Stimulated activated CD4-positive, alpha-beta T cell treated with anti-CD3 and anti-CD28 coated beads, Interleukin-2, amount 100 ng/mL, for 24 hours (primary cell): ENCODE measurements around the gene ACTN4.
"Not testable (repeated sequence)": the region's sequence is repeated elsewhere in the genome, so short reads cannot be mapped to it uniquely, and the experiment has no call there.

Source experiments
- DNase-seq, 2 donors: peaks; one replicate each; pipeline ENCODE4 v3.0.0-alpha.2; 2020

ACTN4 gene

DNA sequence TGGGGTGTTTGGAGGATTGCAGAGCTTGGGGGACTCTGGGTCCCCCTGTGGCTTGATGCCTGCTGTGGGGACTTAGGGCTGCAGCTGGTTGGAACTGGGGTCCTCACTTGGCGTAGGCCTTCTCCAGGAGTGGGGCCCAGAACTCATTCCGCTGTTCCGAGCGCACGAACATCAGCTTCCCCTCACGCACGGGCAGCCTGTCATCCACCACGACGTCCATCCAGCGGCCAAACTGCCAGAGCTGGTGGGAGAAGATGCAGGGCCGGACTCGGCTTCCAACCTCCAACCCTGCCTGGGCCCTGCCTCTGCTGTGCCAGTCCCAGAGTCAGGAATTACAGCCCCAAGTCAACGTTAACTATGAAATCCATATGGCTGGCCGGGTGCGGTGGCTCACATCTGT is 94.2 kb downstream of the ACTN4 start:
- no peak for DNase-seq

DNA sequence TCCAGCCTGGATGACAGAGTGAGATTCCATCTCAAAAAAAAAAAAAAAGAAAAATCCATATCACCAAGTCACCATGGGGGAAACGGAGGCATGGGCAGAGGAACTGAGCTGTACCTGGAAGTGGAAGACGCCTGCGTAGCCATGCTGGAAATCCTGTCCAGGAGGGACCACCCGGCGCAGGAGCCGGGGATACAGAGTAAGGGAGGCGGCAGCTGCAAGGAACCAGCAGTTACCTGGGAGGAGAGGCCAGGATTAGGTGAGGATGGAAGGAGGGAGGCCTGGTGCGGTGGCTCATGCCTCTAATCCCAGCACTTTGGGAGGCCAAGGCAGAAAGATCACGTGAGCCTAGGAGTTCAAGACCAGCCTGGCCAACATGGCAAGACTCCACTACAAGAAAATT is 94.8 kb downstream of the ACTN4 start:
- DNase-seq: no peak

DNA sequence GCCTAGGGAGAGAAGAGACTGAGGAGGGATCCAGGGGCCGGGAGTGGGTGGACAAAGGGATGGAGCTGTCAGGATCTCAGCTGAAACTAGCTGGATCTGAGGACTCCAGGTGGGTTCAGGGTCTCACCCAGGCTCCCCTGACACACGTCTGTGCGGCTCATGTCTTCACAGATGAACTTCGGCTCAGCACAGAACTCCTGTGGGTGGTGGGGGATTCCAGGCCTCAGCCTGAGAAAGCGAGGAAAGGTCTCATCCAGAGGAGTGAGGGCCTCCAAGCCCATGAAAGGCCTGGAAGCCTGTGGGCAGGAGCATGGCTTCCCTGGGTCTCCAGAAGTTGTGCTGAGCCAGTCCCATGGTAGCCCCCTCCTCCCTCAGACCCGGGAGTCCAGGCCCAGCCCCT is 95.5 kb downstream of the ACTN4 start:
- no peak for DNase-seq

DNA sequence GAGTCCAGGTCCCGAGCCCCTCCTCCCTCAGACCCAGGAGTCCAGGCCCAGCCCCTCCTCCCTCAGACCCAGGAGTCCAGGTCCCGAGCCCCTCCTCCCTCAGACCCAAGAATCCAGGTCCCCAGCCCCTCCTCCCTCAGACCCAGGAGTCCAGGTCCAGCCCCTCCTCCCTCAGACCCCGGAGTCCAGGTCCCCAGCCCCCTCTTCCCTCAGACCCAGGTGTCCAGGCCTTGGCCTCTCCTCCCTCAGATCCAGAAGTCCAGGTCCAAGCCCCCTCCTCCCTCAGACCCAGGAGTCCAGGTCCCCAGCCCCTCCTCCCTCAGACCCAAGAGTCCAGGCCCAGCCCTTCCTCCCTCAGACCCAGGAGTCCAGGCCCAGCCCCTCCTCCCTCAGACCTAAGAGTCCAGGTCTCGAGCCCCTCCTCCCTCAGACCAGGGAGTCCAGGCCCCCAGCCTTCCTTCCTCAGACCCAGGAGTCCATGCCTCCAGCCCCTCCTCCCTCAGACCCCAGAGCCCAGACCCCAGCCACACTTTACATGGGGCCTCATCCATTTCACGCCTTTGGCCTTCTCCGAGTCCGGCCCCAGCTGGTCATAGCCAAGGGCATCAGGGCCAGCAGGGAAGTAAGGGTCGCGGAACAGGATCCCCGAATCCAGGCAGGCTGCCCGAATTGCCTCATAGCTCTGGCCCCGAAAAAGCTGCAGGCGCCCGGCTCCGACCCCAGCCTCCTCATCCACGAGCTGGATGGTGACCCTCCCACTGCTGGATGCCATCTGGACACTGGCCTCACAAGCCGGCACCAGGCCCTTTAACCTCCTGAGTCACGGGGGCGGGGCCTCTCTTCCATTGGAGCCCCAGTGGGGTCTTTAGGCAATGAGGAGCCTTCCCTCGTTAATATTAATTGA is 96.2 kb downstream of the ACTN4 start:
- DNase-seq: no peak

DNA sequence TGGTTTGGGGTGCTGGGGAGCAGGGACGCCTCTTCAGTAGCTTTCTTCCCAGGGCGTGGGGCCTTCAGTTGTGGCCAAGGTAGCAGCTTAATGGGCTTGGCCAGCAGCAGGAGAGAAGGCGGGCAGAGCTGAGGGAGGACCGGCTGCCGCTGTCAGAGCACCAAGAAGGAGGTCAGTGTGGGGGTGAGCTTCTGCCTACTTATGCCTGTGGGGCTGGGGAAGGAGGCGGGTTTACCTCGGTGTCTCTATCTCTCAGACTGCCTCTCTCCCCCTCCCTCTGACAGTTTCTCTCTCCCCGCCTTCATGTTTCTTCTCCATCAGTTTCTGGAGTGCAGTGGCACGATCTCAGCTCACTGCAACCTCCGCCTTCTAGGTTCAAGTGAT is 96.8 kb downstream of the ACTN4 start, which contains the start of gene CAPN12:
CAPN12 (minus strand) TSS at position 177 of the 384 bp plus-strand sequence. CDS start 309 bp downstream, outside the sequence.
- no peak for DNase-seq

DNA sequence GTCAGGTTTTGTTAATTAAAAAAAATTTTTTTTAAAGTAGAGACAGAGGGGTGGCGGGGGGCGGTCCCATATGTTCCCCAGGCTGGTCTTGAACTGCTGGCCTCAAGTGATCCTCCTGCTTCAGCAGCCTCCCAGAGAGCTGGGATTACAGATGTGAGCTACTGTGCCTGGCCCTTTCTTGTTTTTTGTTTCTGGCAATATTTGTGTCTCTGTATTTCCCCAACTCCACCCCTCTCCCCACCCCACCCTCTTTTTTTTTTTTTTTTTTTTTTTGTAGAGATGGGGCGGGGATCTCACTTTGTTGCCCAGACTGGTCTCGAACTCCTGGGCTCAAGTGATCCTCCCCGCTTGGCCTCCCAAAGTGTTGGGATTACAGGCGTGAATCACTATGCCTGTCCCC is 97.4 kb downstream of the ACTN4 start:
- DNase-seq: no peak

GRCh38 chr19:38745316-38745715 is 97.9 kb downstream of the ACTN4 start:
- no peak for DNase-seq

- not testable (repeated sequence) for DNase-seq
Measured at GRCh38 chr19:38753783-38754182, 106.3 kb downstream of the ACTN4 start.

DNA sequence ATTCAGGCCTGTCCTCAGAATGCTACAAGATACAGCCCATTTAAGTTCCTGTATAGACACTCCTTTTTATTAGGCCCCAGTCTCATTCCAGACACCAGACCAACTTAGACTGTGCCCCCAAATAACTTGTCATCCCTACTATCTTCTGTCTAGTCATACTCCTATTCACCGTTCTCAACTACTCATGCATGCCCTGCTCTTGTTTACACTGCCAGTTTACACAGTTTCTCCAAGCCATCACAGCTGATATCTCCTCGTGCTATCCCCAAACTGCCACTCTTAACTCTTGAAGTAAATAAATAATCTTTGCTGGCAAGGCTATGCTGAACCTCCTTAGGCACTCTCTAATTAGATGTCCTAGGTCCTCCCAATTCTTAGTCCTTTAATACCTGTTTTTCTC is 106.7 kb downstream of the ACTN4 start:
- DNase-seq: not testable (repeated sequence)

- DNase-seq: no peak
Measured at GRCh38 chr19:38759590-38760003, 112.1 kb downstream of the ACTN4 start.

- not testable (repeated sequence) for DNase-seq
Measured at GRCh38 chr19:38760805-38761517, 113.5 kb downstream of the ACTN4 start.

- DNase-seq: not testable (repeated sequence)
Measured at GRCh38 chr19:38761884-38762389, 114.5 kb downstream of the ACTN4 start.

- no peak for DNase-seq
Measured at GRCh38 chr19:38763795-38764220, 116.4 kb downstream of the ACTN4 start.

DNA sequence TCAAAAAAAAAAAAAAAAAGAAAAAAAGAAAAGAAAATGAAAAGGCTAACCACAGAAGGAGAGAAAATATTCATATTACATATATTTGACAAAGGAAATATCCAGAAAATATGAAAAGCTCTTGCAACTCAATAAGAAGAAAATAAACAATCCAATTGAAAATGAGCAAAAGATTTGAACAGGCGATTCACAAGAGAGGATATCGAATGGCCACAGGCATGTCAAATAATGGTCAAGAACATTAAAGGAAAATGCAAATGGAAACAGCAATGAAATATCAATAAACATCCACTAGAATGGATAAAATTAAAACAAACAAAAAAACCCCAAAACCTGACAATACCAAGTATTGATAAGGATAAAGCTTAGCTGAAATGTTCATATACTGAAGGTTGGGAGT is 117.8 kb downstream of the ACTN4 start:
- no peak for DNase-seq

DNA sequence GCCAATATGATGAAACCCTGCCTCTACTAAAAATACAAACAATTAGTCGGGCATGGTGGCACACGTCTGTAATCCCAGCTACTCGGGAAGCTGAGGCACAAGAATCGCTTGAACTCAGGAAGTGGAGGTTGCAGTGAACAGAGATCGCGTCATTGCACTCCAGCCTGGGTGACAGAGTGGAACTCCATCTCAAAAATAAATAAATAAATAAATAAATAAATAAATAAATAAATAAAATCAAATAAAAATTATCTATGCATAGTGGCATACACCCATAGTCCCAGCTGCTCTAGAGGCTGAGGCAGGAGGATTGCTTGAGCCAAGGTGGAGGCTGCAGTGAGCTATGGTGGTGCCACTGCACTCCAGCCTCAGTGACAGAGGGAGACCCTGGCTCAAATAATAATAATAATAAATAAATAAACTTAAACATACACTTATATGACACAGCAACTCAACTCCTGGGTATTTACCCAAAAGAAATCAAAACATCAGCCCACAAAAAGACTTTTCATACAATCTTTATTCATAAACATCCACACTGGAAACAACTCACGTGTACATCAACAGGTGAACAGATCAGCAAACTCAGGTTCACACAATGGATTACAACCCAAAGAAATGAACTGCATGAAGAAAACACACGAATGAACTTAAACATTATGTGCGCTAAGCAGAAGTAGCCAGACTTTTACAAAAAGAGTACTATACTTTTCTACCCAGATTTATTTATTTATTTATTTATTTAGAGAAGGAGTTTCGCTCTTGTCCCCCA is 119.0 kb downstream of the ACTN4 start:
- no peak for DNase-seq

- peak; percentile 88 to 89 for DNase-seq
Measured at GRCh38 chr19:38769635-38770211, 122.3 kb downstream of the ACTN4 start.

GRCh38 chr19:38770228-38770948 is 122.9 kb downstream of the ACTN4 start:
- not testable (repeated sequence) for DNase-seq

- not testable (repeated sequence) for DNase-seq
Measured at GRCh38 chr19:38770949-38771275, 123.5 kb downstream of the ACTN4 start.

DNA sequence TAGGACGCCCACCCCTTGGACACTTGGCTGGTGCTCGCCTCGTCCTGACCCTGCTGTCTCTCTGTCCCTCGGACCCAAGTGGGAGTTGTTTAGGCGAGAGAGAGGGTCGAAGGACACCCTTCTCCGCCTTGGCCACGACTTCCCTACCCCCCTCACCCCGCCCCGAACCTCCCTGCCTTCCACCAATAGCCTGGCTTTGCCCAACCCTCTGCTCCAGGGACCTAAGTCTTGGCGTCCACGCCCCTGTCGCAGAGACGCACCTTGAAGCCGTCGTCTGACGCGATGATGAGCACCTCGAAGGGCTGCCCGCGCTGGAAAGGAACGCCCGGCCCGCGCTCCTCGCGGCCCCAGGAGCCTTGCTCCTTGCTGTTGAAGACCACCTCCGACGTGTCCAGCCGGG is 124.1 kb downstream of the ACTN4 start:
- DNase-seq: not testable (repeated sequence)

GRCh38 chr19:38773469-38774177 is 126.2 kb downstream of the ACTN4 start, which contains the start of gene LGALS7:
Gene LGALS7 (minus strand): TSS chr19:38773517. CDS start chr19:38773492, 25 bp downstream.
- no peak for DNase-seq
